Keratinocyte (primary cell): Measurements from ENCODE around the gene PLD2. TPM values are rescaled to one million over a fixed set of nuclear protein-coding genes. Genes with fewer than 3 reads are reported as not detected.
A peak's percentile ranks its signal among the peaks of the same experiment; 100 is the strongest.

Source experiments
- DNase-seq: peaks from one replicate; pipeline ENCODE4 v3.0.0-alpha.2; 2011; ENCODE audit warnings: low read depth, missing footprints, low spot score
- FAIRE-seq: peaks from 2 replicates; lab custom pipeline; 2011; peaks lifted over from hg19 to GRCh38; lab: Jason Lieb, UNC
- H2AFZ ChIP-seq: 2 replicates; pipeline ENCODE4 v1.6.0; 2012; ENCODE audit warnings: low read length, control low read depth, inconsistent platforms; ENCODE audit not compliant: control insufficient read depth
- H3K27ac ChIP-seq: 2 replicates; pipeline ENCODE4 v1.5.1; 2011; ENCODE audit warnings: low read length; ENCODE audit not compliant: control insufficient read depth, insufficient read depth
- H3K27me3 ChIP-seq: 3 replicates; pipeline ENCODE4 v1.6.0; 2011; ENCODE audit warnings: low read length; ENCODE audit not compliant: control insufficient read depth, insufficient read depth; ENCODE audit errors: extremely low read depth
- H3K36me3 ChIP-seq, 2 experiments: 2 replicates in 1 of 2; 3 replicates in 1 of 2; pipeline ENCODE4 v1.5.1; 2011; ENCODE audit warnings: low read length in 2 of 2, mild to moderate bottlenecking in 1 of 2; ENCODE audit not compliant: control insufficient read depth in 2 of 2, insufficient read depth in 2 of 2; ENCODE audit errors: extremely low read depth in 1 of 2
- H3K4me1 ChIP-seq: 3 replicates; pipeline ENCODE4 v1.5.1; 2011; ENCODE audit warnings: low read length; ENCODE audit not compliant: control insufficient read depth, insufficient read depth; ENCODE audit errors: extremely low read depth
- H3K4me2 ChIP-seq: 3 replicates; pipeline ENCODE4 v1.6.0; 2011; ENCODE audit warnings: low read depth, low read length; ENCODE audit not compliant: control insufficient read depth, insufficient read depth; ENCODE audit errors: extremely low read depth
- H3K4me3 ChIP-seq, 3 experiments: fragments of 200-600 bp in 1 of 3; sonication (generic) in 1 of 3; 2 replicates in 2 of 3; 3 replicates in 1 of 3; pipeline ENCODE4 v1.5.1; 2011 to 2016; ENCODE audit warnings: low read length in 3 of 3, mild to moderate bottlenecking in 3 of 3, control low read depth in 2 of 3, inconsistent platforms in 1 of 3, low read depth in 1 of 3, mixed read lengths in 1 of 3, mixed run types in 1 of 3, moderate library complexity in 1 of 3; ENCODE audit not compliant: control insufficient read depth in 2 of 3, insufficient read depth in 2 of 3; ENCODE audit errors: extremely low read depth in 1 of 3
- H3K79me2 ChIP-seq: 2 replicates; pipeline ENCODE4 v1.6.0; 2012; ENCODE audit warnings: low read length; ENCODE audit not compliant: control insufficient read depth, insufficient read depth
- H3K9ac ChIP-seq: 3 replicates; pipeline ENCODE4 v1.6.0; 2011; ENCODE audit warnings: low read length; ENCODE audit not compliant: control insufficient read depth, insufficient read depth; ENCODE audit errors: extremely low read depth
- H3K9me1 ChIP-seq: 3 replicates; pipeline ENCODE4 v1.6.0; 2011; ENCODE audit warnings: low read length; ENCODE audit not compliant: control insufficient read depth, insufficient read depth; ENCODE audit errors: extremely low read depth
- H3K9me3 ChIP-seq: 2 replicates; pipeline ENCODE4 v1.5.1; 2012; ENCODE audit warnings: low read depth, low read length; ENCODE audit not compliant: control insufficient read depth
- H4K20me1 ChIP-seq: 3 replicates; pipeline ENCODE4 v1.6.0; 2011; ENCODE audit warnings: low read length; ENCODE audit not compliant: control insufficient read depth, insufficient read depth; ENCODE audit errors: extremely low read depth
- EZH2 ChIP-seq: IDR thresholded peaks from one replicate; pipeline ENCODE4 v1.6.1; 2012; ENCODE audit warnings: inconsistent platforms, mild to moderate bottlenecking, low read length, moderate library complexity
- dilution Hi-C: fragments of 300-500 bp; cut with MboI; formaldehyde crosslinking; loops from one replicate; pipeline ENCODE4 v1.7.0; 2020; ENCODE audit warnings: low sequenced_read_pairs; ENCODE audit not compliant: extremely low pct_ligation_motif_present
- polyA plus RNA-seq, 5 experiments: library from polyadenylated mRNA; depleted of rRNA in 3 of 5; stranded (reverse) in 3 of 5; stranded (forward) in 1 of 5; unstranded in 1 of 5; fragments of >200 nt; gene quantifications; 1 replicate in 1 of 5; 2 replicates in 3 of 5; 3 replicates in 1 of 5; pipeline versions ENCODE4 v1.2.1 to v1.2.3, GENCODE V29; 2011 to 2012; ENCODE audit warnings: missing spikeins in 2 of 5, low read depth in 1 of 5, low replicate concordance in 1 of 5
- TF ChIP-seq, protein P1 (sequence below), 3 experiments: IDR thresholded peaks in 1 of 3; conservative IDR thresholded peaks in 1 of 3; optimal IDR thresholded peaks in 1 of 3; 2 replicates in 2 of 3; 3 replicates in 1 of 3; pipeline versions ENCODE3 to v1.5.1; 2011; ENCODE audit warnings: low read length in 3 of 3, mild to moderate bottlenecking in 3 of 3, moderate library complexity in 2 of 3, control low read depth in 1 of 3, inconsistent platforms in 1 of 3; ENCODE audit not compliant: insufficient read depth in 2 of 3; ENCODE audit errors: extremely low read depth in 1 of 3

The PLD2 gene
- polyA plus RNA-seq, 1 donor (not counting 4 experiments of a cell fraction or from before 2014, with no cell fraction given), result 33.3 TPM

DNA sequence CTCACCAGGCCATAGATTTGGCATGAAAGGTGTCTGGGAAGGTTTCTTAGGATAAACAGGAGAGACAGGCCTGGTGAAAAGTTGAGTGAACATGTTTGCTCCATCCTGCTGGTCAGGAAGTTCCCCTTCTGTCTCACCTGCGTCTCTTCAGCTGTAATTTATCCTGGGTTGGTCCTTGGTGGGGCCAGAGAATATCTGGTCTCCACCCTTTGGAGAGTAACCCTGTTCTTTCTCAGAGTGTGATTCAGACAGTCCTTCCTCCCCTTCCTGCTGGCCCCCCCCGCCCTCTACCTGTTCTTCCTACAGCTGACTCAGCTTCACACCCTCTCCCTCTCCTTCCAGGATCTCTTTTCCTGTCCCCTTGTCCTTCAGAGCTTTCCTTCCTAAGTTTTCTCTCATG, 43.3 kb downstream of the PLD2 start:
- Histone ChIP-seq H4K20me1 (no peaks in the 10 kb centered on the region), H3K9ac (peak overlapping the region; percentile 60), H3K9me3 (no peaks in the 10 kb centered on the region), H3K9me1 (peaks cover 2% of the 10 kb centered on the region), H3K36me3 (peaks cover 6 to 17% of the 10 kb centered on the region in 2 experiments), H3K27ac (peak overlapping the region; percentile 94), H3K4me2 (peak overlapping the region; percentile 85), H3K4me3 (peak overlapping the region in 2 of 3 experiments; percentile 45 to 49), H2AFZ (no peak overlapping the region), H3K27me3 (no peaks in the 10 kb centered on the region), H3K79me2 (peaks cover 50% of the 10 kb centered on the region), H3K4me1 (peaks cover 75% of the 10 kb centered on the region)
- dilution Hi-C loops, result no loop called here
- FAIRE-seq (peak; percentile 90), DNase-seq (no peak)
- no peak for TF ChIP-seq EZH2
- TF ChIP-seq, protein P1, sequence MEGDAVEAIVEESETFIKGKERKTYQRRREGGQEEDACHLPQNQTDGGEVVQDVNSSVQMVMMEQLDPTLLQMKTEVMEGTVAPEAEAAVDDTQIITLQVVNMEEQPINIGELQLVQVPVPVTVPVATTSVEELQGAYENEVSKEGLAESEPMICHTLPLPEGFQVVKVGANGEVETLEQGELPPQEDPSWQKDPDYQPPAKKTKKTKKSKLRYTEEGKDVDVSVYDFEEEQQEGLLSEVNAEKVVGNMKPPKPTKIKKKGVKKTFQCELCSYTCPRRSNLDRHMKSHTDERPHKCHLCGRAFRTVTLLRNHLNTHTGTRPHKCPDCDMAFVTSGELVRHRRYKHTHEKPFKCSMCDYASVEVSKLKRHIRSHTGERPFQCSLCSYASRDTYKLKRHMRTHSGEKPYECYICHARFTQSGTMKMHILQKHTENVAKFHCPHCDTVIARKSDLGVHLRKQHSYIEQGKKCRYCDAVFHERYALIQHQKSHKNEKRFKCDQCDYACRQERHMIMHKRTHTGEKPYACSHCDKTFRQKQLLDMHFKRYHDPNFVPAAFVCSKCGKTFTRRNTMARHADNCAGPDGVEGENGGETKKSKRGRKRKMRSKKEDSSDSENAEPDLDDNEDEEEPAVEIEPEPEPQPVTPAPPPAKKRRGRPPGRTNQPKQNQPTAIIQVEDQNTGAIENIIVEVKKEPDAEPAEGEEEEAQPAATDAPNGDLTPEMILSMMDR (optimal IDR thresholded peaks at IDR 0.05 in 1 of 3, IDR thresholded peaks at IDR 0.05 in 1 of 3, conservative IDR thresholded peaks at IDR 0.05 in 1 of 3; ENCODE audit: extremely low read depth in 1 of 3, insufficient read depth in 2 of 3, low read length in 3 of 3), result no peak

DNA sequence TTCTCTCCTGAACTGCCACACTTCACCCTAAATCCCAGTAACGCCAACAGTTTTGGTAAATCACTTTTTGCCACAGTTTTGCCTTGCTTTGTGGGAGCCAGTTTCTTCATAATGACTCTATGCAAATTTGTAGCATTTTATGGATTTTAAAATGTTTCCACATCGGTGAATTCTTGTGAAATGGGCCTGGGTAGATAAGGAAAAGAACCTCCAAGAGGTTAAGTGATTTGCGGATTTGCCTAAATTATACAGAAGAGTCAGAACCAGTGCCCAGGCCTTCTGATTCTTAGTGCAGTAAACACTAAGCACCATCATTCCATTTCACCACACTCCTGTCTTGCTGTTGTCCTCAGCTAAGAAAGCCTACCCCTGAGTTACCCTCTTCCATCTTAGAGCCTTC, 44.1 kb downstream of the PLD2 start:
- Histone ChIP-seq H4K20me1 (no peaks in the 10 kb centered on the region), H3K4me2 (peak overlapping the region; percentile 85)
- no peak for FAIRE-seq

More for the DNA sequence above, 44.1 kb downstream of the PLD2 start:
- H3K9ac ChIP-seq, result peak overlapping the region; percentile 60
- dilution Hi-C loops, result no loop called here
- H3K9me1 ChIP-seq, result peaks cover 2% of the 10 kb centered on the region
- H3K27me3 ChIP-seq, result no peaks in the 10 kb centered on the region
- no peaks in the 10 kb centered on the region for H3K9me3 ChIP-seq
- peaks cover 77% of the 10 kb centered on the region for H3K4me1 ChIP-seq
- TF ChIP-seq, protein P1 (optimal IDR thresholded peaks at IDR 0.05 in 1 of 3, IDR thresholded peaks at IDR 0.05 in 1 of 3, conservative IDR thresholded peaks at IDR 0.05 in 1 of 3; ENCODE audit: extremely low read depth in 1 of 3, insufficient read depth in 2 of 3, low read length in 3 of 3), result no peak
- no peak for TF ChIP-seq EZH2
- H2AFZ ChIP-seq, result no peak overlapping the region
- H3K36me3 ChIP-seq, result peaks cover 5 to 17% of the 10 kb centered on the region in 2 experiments
- H3K4me3 ChIP-seq, result peak overlapping the region in 1 of 3 experiments; percentile 49
- H3K27ac ChIP-seq, result peak overlapping the region; percentile 94
- DNase-seq, result no peak
- peaks cover 46% of the 10 kb centered on the region for H3K79me2 ChIP-seq
